HepG2 (cell line): ENCODE measurements around the gene INSR. TPM values are rescaled to one million over a fixed set of nuclear protein-coding genes. Genes with fewer than 3 reads are reported as not detected.
A peak's percentile ranks its signal among the peaks of the same experiment; 100 is the strongest.

Experiments used
- GATAD1 ChIP-seq: IDR thresholded peaks from 2 replicates; pipeline ENCODE4 v1.6.1; 2016; ENCODE audit warnings: missing genetic modification reagents, missing compliant biosample characterization
- KMT2B ChIP-seq: IDR thresholded peaks from 2 replicates; pipeline ENCODE4 v1.6.1; 2016; ENCODE audit warnings: missing genetic modification reagents, missing compliant biosample characterization
- MAF1 ChIP-seq: sonication (generic); formaldehyde crosslinking; IDR thresholded peaks from 2 replicates; pipeline ENCODE4 v1.5.0; 2020; ENCODE audit warnings: missing genetic modification reagents, borderline replicate concordance
- SCMH1 ChIP-seq: sonication (generic); formaldehyde crosslinking; IDR thresholded peaks from 2 replicates; pipeline ENCODE4 v1.9.0; 2021; ENCODE audit warnings: missing genetic modification reagents, mild to moderate bottlenecking, borderline replicate concordance
- ZBTB8A ChIP-seq: sonication (generic); formaldehyde crosslinking; IDR thresholded peaks from 2 replicates; pipeline ENCODE4 v1.4.0; 2020; ENCODE audit warnings: mild to moderate bottlenecking, low read depth, missing genetic modification reagents, borderline replicate concordance
- ZNF263 ChIP-seq: sonication (generic); formaldehyde crosslinking; IDR thresholded peaks from 2 replicates; pipeline ENCODE4 v1.4.0; 2020; ENCODE audit warnings: missing genetic modification reagents
- ZNF607 ChIP-seq: sonication (generic); formaldehyde crosslinking; IDR thresholded peaks from 2 replicates; pipeline ENCODE4 v1.5.1; 2020; ENCODE audit warnings: missing genetic modification reagents, mild to moderate bottlenecking, borderline replicate concordance
- ZNF660 ChIP-seq: sonication (generic); formaldehyde crosslinking; IDR thresholded peaks from 2 replicates; pipeline ENCODE4 v1.5.1; 2020; ENCODE audit warnings: mild to moderate bottlenecking, low read depth, missing genetic modification reagents, borderline replicate concordance
- ZNF776 ChIP-seq: sonication (generic); formaldehyde crosslinking; IDR thresholded peaks from 2 replicates; pipeline ENCODE4 v1.4.0; 2020; ENCODE audit warnings: mild to moderate bottlenecking, missing genetic modification reagents
- ZNF816 ChIP-seq: sonication (generic); formaldehyde crosslinking; IDR thresholded peaks from 2 replicates; pipeline ENCODE4 v1.8.0; 2022; ENCODE audit warnings: missing genetic modification reagents, mild to moderate bottlenecking, borderline replicate concordance
- polyA plus RNA-seq, 8 experiments: library from polyadenylated mRNA; depleted of rRNA in 3 of 8; stranded (reverse) in 7 of 8; unstranded in 1 of 8; fragments of >200 nt; fragmentation: Illumina TruSeq in 4 of 8; extraction: Trizol in 4 of 8; gene quantifications; 2 replicates each; pipeline versions ENCODE4 v1.2.1 to v1.2.3, GENCODE V29; 2011 to 2016; ENCODE audit warnings: low read depth in 4 of 8, missing spikeins in 1 of 8, mixed read lengths in 1 of 8; ENCODE audit not compliant: insufficient read depth in 1 of 8
- total RNA-seq, 5 experiments: library from RNA; depleted of rRNA; stranded (reverse); fragments of >200 nt; fragmentation: Illumina TruSeq; extraction: Trizol; gene quantifications; 2 replicates each; pipeline ENCODE4 v1.2.3, GENCODE V29; 2016; ENCODE audit warnings: low read depth in 1 of 5
- TF ChIP-seq, protein P1 (sequence below): sonication (generic); formaldehyde crosslinking; IDR thresholded peaks from 2 replicates; pipeline ENCODE4 v1.5.0; 2020; ENCODE audit warnings: missing genetic modification reagents, mild to moderate bottlenecking, borderline replicate concordance
- TF ChIP-seq, protein P2 (sequence below): IDR thresholded peaks from 2 replicates; pipeline ENCODE4 v1.6.1; 2016; ENCODE audit warnings: low read depth, control low read depth
- TF ChIP-seq, protein P3 (sequence below): sonication (generic); formaldehyde crosslinking; IDR thresholded peaks from 2 replicates; pipeline ENCODE4 v1.4.0; 2020; ENCODE audit warnings: missing genetic modification reagents
- TF ChIP-seq, protein P4 (sequence below): sonication (generic); formaldehyde crosslinking; IDR thresholded peaks from 2 replicates; pipeline ENCODE4 v1.8.0; 2022; ENCODE audit warnings: mild to moderate bottlenecking, missing genetic modification reagents, moderate library complexity
- TF ChIP-seq, protein P5 (sequence below): sonication (generic); formaldehyde crosslinking; IDR thresholded peaks from 2 replicates; pipeline ENCODE4 v1.4.0; 2020; ENCODE audit warnings: missing genetic modification reagents
- TF ChIP-seq, protein P6 (sequence below): sonication (generic); formaldehyde crosslinking; IDR thresholded peaks from 2 replicates; pipeline ENCODE4 v1.5.0; 2020; ENCODE audit warnings: mild to moderate bottlenecking, missing genetic modification reagents, borderline replicate concordance

The INSR gene
- total and polyA plus RNA-seq, 2 of the 13 experiments (the other 11 are each of a cell fraction or from before 2014, with no cell fraction given), result 24.2 to 29.8 TPM

DNA sequence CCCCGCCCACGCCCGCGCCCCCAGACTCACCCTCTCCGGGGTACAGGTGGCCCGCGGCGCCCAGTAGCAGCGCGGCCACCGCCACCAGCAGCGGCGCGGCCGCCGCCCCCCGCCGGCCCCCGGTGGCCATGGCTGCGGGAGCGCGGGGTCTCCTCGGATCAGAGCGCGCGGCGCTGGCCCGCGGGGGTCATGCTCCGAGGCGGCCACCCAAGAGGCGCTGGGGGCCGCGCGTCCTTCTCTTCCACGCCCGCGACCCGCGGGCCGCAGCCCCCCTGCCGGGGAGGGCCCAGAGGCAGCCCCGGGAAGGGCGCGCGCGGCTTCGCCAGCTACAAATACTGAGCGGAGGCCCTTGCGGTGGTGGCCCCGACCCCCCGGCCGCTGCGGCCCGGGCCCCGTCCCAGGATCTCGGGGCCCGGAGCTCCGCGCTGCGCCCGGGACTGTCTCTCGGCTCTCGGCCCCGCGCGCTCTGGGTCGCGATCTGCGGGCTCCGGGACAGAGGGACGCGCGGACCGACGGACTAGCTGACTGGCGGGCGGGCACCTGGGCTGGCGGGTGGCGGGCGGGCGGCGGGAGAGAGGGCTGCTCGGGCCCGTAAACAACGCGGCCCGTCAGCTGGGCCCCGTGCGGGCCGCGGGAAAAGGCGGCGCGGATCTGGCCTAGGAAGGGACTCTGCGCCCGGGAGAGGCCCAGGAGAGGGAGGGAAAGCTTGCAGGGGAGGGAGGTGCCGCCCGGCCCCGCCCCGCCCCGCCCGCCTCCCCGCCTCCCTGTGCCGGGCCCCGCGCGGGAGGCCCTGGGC is at the start of gene INSR (continued):
- TF ChIP-seq, protein P1, sequence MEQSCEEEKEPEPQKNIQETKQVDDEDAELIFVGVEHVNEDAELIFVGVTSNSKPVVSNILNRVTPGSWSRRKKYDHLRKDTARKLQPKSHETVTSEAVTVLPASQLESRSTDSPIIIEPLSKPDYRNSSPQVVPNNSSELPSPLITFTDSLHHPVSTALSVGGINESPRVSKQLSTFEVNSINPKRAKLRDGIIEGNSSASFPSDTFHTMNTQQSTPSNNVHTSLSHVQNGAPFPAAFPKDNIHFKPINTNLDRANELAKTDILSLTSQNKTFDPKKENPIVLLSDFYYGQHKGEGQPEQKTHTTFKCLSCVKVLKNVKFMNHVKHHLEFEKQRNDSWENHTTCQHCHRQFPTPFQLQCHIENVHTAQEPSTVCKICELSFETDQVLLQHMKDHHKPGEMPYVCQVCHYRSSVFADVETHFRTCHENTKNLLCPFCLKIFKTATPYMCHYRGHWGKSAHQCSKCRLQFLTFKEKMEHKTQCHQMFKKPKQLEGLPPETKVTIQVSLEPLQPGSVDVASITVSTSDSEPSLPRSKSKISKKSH (CRISPR knock-in tag), result no peak
- TF ChIP-seq ZNF816 (CRISPR knock-in tag) (no peak), ZNF776 (CRISPR knock-in tag) (no peak), SCMH1 (CRISPR knock-in tag) (no peak), ZNF660 (CRISPR knock-in tag) (no peak), GATAD1 (no peak; the same call in 1 of the 2 replicates), KMT2B (CRISPR knock-in tag) (peak; percentile 15; the same call in 1 of the 2 replicates), ZNF263 (CRISPR knock-in tag) (peak; percentile 35), ZNF607 (CRISPR knock-in tag) (no peak; the same call in 1 of the 2 replicates), ZBTB8A (CRISPR knock-in tag) (no peak), MAF1 (CRISPR knock-in tag) (0 out of 2 replicates have a peak, but pooled peaks have one; percentile 9)
- TF ChIP-seq, protein P2, sequence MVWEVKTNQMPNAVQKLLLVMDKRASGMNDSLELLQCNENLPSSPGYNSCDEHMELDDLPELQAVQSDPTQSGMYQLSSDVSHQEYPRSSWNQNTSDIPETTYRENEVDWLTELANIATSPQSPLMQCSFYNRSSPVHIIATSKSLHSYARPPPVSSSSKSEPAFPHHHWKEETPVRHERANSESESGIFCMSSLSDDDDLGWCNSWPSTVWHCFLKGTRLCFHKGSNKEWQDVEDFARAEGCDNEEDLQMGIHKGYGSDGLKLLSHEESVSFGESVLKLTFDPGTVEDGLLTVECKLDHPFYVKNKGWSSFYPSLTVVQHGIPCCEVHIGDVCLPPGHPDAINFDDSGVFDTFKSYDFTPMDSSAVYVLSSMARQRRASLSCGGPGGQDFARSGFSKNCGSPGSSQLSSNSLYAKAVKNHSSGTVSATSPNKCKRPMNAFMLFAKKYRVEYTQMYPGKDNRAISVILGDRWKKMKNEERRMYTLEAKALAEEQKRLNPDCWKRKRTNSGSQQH (CRISPR knock-in tag), result 0 out of 2 replicates have a peak, but pooled peaks have one; percentile 51
- TF ChIP-seq, protein P3, sequence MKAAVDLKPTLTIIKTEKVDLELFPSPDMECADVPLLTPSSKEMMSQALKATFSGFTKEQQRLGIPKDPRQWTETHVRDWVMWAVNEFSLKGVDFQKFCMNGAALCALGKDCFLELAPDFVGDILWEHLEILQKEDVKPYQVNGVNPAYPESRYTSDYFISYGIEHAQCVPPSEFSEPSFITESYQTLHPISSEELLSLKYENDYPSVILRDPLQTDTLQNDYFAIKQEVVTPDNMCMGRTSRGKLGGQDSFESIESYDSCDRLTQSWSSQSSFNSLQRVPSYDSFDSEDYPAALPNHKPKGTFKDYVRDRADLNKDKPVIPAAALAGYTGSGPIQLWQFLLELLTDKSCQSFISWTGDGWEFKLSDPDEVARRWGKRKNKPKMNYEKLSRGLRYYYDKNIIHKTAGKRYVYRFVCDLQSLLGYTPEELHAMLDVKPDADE (CRISPR knock-in tag), result no peak
- TF ChIP-seq, protein P4, sequence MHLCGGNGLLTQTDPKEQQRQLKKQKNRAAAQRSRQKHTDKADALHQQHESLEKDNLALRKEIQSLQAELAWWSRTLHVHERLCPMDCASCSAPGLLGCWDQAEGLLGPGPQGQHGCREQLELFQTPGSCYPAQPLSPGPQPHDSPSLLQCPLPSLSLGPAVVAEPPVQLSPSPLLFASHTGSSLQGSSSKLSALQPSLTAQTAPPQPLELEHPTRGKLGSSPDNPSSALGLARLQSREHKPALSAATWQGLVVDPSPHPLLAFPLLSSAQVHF (CRISPR knock-in tag), result no peak
- TF ChIP-seq, protein P5, sequence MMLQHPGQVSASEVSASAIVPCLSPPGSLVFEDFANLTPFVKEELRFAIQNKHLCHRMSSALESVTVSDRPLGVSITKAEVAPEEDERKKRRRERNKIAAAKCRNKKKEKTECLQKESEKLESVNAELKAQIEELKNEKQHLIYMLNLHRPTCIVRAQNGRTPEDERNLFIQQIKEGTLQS (CRISPR knock-in tag), result 0 out of 2 replicates have a peak, but pooled peaks have one; percentile 42
- TF ChIP-seq, protein P6, sequence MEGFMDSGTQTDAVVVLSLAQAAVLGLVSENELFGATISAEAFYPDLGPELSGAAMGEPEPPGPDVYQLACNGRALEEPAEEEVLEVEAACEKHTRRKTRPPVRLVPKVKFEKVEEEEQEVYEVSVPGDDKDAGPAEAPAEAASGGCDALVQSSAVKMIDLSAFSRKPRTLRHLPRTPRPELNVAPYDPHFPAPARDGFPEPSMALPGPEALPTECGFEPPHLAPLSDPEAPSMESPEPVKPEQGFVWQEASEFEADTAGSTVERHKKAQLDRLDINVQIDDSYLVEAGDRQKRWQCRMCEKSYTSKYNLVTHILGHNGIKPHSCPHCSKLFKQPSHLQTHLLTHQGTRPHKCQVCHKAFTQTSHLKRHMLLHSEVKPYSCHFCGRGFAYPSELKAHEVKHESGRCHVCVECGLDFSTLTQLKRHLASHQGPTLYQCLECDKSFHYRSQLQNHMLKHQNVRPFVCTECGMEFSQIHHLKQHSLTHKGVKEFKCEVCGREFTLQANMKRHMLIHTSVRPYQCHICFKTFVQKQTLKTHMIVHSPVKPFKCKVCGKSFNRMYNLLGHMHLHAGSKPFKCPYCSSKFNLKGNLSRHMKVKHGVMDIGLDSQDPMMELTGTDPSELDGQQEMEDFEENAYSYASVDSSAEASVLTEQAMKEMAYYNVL (CRISPR knock-in tag), result no peak; the same call in 1 of the 2 replicates
